CD4-positive, alpha-beta T cell treated with Interleukin-17A for 1 hour (primary cell): ENCODE measurements around the gene OSM.
"Not testable (repeated sequence)": the region's sequence is repeated elsewhere in the genome, so short reads cannot be mapped to it uniquely, and the experiment has no call there.

ENCODE experiments used
- DNase-seq: peaks from one replicate; pipeline ENCODE4 v3.0.0-alpha.2; 2020

OSM gene

DNA sequence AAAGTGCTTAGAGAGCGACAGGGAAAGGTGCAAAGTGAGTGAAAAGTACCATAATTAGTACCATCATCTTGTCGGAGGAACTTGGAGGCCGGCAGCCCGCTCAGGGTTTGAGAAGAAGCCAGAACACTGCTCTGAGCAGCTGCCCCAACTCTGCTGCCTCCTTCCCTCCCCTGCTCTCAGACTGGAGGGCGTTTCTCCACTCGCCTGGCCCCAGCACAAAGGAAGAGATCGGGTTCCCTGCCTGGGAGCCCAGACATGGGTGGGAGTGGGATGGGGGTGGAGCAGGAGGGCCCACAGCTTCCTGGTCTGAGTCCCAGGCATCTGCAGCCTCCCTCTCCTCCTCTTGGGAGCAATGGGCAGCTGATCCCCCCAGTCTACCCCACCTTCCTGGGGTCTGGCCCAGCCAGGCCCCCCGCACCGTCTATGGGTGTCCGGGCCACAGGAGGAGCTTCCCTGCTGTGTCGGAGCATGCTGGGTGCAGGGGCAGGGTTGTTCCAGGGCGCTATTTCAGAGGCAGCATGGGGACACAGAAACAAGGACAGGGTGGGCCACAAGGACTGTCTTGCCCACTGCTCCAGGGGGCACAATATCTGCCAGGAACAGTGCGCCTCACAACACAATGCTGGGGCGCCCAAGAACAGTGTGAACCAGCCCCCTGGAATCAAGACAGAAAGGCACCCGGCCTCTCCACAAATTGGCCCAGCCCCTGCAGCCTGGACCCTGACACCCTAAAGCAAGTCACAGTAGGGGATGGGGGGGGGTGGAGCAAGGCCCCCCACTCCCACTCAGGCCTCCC is 24.9 kb downstream of the OSM start:
- DNase-seq: no peak

DNA sequence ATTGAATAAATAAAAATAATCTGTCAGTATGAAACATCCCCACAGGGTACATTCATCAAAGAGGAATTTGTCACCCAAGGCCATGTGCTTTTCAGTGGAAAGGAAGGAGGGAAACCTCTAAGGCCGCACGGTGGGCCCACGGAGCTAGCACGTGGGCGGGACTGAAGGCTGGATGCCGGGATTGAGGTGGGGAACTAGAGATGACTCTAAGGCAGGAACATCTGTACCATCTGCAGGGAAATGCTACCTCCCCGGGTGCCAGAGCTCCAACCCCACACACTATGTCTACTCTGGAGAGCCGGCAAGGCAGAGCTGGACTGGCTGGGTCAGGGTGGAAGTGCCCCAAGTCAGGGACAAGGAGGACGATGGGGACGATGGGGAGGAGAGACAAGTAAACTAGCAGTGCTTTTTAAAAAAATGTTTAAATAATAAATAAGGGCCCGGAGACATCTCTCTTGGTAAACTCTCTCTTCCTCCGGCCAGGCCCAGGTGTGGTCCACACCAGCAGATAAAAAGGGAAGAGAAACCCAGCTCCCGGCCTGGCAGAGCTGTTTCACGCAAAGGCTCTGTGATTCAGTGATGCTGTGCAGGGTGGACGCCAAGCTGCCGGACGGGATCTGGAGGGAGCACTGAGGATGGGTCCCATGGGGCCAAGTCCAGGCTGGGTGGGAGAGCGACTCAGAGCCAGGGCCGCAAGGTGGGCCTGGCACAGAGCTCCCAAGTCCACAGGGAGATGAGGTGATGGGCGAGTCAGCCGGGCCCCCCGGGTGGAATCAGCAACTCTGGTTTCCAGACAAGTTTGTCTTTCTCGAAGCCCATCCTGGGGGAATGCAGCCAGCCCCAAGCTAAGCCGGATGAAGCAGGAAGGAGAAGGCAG is 25.9 kb downstream of the OSM start:
- DNase-seq: no peak

DNA sequence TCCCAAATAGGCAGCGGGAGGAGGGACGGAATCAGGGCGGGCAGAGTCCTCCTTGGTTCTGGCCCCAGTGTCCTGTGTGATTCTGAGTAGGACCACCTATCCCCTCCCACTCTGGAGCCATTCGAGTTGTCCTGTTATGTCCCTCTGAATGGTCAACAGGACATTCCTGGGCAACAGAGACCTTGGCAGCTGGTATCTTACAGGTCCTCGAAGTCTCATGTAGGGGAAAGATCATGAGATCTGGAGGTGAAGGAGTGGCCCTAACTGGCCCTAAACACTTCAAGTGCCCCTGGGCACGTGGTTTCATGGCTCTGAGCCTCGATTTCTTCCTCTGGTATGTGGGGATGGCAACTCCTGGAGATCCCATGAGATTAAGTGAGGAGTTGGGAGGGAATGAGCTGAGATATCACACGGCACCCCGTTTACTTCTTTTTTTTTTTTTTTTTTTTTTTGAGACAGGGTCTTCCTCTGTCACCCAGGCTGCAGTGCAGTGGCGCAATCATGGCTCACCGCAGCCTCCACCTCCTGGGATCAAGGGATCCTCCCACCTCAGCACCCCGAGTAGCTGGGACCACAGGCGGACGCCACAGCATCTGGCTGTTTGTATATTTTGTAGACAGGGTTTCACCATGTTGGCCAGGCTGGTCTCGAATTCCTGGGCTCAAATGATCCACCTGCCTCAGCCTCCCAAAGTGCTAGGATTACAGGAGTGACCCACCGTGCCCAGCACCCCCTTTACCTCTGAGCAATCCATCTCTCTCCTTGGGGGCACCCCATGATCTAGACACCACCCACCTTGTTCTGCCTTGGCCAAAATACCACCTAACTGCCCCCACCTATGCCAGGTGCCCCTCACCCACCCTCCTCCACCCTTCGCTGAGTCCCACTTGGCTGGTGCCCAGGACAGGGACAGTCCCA is 26.9 kb downstream of the OSM start:
- DNase-seq: no peak

DNA sequence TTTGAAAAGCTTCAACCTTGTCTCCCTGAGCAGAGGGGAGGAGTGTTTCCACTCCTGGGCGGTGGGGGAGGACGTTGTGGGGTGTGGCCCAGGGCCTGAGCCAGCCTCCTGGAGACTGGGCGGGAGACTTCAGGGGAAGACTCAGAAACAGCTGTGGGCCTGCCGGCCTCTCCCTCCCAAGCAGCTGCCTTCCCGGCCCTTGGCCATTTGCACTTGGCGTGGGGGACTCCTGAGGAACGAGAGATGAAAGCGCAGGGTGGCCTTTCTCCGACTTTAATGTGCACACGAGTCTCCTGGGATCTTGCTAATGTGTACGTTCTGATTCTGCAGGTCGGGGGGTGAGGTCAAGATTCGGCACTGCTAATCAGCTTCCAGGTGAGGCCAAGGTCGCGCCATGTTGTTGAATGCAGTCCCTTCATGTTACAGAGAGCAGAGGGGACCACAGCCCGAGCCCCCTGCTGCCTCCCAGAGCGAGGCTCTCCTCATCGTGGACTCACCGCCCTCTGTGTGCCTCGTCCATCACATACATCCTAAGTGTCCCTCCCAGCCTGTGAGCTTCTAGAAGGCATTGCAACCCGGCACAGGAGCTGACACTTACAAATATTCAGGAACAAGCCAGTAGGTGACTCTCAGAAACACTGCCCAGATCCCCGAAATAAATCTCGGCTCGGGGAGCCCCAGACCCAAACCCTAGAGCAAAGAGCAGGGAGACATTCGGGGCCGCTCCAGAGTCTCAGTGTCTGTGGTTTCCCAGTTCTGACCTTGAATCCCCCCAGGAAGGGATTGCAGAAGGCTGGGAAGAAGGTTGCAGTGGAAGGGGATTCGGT is 27.8 kb downstream of the OSM start:
- no peak for DNase-seq

DNA sequence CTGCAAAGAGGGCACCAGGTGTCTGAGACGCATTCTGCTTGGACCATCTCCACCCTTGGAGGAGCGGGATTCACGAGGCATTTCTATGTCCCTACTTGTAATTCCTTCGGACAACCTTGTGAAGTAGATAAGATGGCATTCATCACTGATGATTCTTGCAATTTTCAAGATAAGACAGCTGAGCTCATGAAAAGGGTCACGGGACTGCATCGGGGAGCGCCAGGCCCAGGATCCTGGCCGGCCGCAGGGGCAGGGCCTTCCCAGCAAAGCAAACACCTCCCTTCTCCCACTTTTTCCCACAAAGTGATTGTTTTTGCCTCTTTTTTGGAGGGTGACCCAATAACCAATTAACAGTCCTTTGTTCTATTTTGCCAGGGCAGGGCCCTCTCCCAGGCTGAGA is 28.5 kb downstream of the OSM start:
- no peak for DNase-seq

DNA sequence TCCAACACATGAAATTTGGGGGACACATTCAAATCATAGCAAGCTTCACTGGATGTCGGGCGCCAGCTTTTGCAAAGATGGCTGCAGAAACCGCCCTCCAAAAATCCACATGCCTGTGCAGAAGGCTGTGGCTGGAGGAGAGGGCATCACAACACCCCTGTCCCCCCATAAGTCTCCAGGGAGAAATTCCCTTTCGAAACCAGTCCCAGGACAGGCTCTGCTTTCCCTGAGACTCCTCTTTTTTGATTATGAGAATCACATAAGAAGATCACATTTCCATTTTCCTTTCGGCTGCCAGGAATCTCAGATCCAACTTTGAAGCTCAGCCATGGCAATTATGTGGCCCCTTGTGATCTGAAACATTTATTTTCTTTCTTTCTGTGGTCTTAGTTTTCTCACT is 29.8 kb downstream of the OSM start:
- no peak for DNase-seq

DNA sequence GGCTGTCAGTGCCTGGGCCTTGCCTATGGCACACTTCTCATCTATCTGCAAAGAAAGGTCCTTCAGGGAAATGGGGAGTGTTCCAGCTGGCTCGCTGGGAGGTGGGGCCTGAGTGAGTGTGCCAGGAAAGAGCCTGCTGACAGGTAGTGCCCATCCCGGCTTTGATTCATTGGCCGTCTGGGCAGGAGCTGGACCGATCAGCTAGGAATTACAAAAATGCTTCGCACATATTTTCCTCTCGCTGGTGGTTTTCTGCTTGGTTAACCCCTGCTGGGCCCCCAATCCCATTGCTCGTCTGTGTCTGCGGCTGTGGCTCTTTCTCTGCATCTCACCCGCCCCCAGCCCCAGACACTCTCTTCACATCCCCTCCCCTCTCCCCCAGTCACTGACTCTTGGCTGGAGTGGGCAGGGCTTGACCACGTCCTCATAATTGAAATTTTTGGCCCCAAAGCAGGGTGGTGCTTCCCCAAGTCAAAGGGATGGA is 30.9 kb downstream of the OSM start:
- no peak for DNase-seq

DNA sequence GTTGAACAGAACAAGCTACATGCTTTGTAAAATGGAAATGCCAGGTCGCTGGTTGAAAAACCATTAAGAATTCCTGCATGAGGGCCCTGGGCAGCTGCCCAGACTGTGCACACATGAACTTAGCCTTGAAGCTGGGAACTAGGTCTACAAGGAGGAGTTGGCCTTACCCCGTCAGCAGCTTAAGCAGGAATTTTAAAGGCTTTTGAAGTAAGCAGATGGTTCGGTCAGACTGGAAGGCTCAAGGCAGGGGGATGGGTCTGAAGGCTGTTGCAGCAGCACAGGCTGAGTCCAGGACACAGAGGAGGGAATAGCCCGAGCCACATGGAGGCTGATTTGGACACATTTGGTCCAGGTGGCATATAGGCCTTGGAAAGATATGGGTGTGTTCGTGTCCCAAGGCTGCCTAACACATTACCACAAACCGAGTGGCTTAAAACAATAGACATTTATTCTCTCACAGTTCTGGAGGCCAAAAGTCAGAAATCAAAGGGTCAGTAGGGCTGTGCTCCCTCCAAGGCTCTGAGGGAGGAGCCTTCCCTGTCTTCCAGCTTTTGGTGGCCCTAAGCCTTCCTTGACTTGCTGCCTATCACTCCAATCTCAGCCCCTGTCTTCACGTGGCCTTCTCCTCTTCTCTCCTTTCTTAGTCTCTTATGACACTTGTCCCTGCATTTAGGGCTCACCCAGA is 31.7 kb downstream of the OSM start:
- no peak for DNase-seq

DNA sequence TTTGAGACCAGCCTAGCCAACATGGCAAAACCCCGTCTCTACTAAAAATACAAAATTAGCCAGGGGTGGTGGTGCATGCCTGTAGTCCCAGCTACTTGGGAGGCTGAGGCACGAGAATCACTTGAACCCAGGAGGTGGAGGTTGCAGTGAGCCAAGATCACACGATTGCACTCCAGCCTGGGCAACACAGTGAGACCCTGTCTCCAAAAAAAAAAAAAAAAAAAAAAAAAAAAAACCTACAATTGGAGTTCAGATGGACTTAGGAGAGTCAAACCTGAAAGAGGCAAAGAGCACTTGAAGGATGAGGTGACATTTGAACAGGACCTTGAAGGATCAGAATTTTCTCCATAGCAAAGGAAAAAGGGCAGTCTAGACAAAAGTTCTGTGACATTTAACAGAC is 32.3 kb downstream of the OSM start:
- not testable (repeated sequence) for DNase-seq

DNA sequence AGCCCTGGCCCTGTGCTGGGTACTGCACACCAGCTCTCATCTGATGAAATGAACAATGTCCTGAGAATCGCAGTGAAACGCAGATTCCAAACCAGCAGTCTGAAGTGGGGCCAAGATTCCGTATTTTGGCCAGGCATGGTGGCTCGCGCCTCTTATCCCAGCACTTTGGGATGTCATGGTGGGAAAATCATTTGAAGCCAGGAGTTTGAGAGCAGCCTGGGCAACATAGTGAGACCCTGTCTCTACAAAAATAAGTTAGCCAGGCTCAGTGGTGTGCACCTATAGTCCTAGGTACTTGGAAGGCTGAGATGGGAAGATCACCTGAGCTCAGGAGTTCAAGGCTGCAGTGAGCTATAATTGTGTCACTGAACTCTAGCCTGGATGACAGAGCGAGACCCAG is 33.1 kb downstream of the OSM start:
- no peak for DNase-seq

DNA sequence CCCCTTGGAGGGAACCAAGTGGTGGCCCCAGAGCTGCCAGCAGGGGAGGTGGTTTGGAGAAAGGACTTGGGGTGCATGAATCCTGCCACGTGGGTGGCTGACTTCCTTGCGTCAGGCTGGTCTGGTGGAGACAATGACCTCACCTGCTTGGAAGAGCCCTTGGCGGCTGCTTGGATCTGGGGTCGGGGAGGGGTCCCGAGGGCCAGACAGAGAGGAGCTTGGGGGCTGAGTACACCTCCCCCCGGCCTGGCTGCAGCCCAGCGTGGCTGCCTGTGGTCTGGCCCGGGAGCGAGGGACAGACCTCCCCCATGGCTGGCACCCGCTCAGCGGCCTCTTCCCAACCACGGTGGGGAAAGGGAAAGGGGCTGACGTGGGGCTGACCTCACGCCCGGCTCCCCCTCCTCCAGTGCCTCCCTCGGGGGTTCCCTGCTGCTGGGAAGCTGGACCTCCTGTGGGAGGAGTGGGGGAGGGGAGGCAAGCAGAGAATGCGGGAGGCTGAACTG is 33.9 kb downstream of the OSM start:
- no peak for DNase-seq

DNA sequence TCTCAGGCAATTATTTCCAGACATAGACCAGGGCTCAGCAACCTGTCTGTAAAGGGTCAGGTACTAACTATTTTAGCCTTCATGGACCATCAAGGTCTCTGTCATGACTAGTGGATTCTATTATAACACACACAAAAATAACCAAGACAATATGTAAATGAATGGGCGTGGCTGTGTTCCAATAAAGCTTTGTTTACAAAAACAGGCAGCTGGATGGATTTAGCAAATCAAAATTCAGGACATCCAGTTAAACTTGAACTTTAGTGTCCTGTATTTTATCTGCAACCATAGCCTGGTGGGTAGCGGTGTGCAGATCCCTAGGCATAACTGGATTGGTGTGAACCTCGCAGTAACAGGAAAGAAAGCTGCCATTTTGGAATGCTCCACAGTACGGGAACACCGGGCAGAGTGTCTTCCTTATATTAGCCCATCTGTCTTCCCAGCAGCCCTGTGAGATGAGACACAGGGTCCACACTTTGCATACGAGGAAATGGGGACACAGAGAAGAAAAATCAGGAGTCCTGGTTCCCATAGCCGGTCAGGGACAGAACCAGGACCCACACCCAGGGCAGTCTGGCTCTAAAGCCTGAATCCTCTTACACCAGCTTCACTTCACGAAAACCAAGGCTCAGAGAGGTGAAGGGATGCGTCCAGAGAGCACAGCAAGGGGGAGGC is 35.7 kb downstream of the OSM start:
- no peak for DNase-seq

DNA sequence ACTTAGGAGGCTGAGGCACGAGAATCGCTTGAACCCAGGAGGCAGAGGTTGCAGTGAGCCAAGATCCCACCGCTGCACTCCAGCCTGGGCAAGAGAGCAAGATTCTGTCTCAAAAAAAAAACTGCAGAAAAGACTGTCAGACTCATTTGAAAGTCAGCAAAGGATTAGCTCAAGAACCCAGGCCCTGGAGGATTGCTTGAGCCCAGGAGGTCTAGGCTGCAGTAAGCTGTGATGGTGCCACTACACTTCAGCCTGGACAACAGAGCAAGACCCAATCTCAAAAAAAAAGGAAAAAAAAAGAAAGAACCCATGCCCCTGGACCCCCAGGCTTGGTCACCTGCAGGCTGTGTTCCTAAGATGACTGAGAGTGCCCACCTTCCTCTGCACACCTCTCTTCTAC is 36.3 kb downstream of the OSM start:
- no peak for DNase-seq

DNA sequence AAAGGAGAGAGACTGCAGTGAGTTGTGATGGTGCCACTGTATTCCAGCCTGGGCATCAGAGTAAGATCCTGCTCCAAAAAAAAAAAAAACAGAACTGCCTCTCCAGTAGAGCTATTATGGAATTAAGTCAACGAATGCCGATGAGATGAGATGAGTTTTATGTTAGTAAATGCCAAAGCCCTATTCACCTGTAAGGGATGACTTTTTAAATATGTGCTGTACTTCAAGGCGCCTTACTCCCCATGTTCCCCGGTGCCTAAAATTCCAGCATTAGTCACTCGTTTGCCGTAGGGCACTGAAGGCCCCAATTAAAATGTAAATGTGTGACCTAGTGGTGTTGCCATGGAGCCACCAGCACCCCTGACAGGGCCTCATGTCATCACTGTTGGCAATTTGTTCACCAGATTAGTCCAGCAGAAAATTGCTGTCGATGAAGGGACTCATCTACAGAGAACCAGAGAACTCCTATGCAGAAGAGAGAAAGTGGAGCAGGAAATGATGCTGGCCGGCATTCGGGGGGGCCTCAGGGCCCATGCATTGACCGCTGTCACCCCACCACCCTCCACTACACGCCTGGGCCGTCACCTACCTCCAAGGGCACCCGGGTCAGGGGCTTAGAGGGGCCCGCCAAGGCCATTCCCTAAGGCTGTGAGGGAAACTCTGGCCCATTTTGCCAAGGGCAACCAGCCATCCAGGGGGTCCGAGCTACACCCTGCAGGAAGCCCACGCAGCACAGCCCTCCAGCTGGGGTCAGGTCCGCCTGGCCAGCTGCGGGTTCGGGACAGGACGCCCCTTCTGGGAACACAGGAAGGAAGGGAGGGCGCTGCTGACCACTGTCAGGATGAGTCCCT is 37.9 kb downstream of the OSM start:
- no peak for DNase-seq

DNA sequence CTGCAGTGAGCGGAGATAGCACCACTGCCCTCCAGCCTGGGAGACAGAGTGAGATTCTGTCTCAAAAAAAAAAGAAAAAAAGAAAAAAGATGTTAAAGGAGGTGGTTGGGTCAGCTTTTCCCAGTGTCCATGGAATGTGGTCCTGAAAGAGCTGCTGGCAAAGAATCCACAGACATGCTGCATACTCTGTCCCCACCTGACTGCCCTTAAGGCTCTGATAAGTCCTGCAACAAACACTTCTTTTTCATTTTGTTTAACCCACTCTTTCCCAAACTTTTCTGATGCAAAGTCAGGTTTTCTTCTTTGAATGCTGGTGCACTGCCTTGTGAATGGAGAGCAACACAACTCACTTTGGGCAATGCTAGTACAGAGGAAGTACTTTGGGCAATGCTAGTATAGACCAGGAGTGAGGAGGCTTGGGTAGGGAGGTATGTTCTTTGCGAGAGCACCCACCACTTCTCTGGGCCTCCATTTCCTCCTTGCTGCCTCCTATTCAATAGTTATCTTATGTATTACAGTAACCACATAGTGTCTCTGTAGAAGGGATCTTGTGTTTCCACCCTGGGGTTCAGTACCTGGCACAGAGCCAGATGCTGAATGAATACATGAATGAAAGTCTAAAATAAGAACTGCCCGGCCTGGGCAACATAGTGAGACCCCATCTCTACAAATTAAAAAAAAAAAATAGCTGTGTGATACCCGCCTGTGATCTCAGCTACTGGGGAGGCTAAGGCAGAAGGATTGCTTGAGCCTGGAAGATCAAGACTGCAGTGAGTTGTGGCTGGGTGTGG is 39.0 kb downstream of the OSM start:
- DNase-seq: no peak

DNA sequence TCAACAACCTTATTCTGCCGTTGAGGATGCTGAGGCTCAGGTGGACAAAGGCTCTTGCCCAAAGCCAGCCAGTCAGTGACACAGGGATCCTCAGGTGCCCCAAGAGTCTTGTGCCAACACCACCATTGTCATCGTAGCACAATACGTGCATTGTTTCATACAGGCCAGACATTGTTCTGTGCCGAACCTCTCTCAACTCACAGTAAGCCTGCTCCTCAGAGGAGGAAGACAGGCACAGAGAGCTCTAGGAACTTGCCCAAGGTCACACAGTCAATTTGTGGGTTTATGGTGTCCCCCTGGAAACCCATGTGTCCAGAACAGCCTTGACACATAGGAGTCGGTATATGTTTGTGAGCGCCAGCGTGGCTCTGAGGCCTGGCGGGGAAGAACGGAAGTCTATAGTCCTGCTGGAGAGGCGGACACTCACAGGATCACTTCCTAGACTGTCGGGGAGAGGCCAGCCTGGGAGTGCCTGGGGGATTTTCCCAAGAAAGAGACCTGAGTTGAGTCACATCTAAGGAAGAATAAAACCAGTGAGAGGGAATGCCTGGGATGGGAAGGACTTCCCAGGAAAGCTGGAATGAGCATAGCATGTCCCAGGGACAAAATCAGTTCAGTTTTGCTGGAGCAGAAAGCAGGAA is 40.3 kb downstream of the OSM start:
- DNase-seq: no peak

DNA sequence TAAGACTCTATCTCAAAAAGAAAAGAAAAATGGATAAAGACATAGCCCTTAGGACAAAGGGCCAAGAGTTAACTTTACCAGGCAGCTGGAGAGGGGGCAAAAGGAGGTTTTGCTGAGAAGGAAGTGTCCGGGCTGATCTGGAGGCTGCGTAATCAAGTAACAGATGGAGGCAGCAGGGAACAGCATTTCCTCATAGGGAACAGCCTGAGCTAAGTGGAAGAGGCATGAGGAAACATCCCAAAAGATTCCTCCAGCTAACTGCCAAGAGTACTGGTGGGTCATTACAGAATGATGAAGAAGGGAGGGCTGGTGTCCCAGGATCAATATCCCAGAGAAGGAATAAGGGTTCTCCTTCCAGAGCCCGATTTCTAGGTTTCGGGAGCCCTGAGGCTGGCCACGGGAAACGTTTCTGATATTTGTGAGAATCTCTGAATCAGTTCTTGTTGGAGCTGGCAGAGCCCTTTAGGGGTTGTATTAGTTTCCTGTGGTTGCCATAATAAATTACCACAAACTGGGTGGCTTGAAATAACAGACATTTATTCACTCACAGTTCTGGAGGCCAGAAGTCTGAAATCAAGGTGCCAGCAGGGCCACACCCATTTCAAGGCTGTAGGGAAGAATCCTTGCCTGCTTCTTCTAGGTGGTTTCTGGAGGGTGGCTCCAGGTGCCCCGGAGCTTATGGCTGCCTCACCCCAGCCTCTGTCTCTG is 41.3 kb downstream of the OSM start:
- no peak for DNase-seq
